HFFc6 (cell line): ENCODE measurements around the gene SLC2A4RG. TPM values are rescaled to one million over a fixed set of nuclear protein-coding genes. Genes with fewer than 3 reads are reported as not detected.

Experiments
- DNase-seq: peaks from one replicate; pipeline ENCODE4 v3.0.0-alpha.2; 2018
- H3K27ac Mint-ChIP-seq: 2 replicates; pipeline ENCODE4 v1.8.0; 2020; ENCODE audit warnings: mild to moderate bottlenecking, mixed read lengths
- H3K27me3 Mint-ChIP-seq: 2 replicates; pipeline ENCODE4 v1.8.0; 2021; ENCODE audit warnings: mild to moderate bottlenecking, moderate library complexity, mixed read lengths; ENCODE audit not compliant: insufficient read depth
- H3K36me3 Mint-ChIP-seq: 2 replicates; pipeline ENCODE4 v1.8.0; 2021; ENCODE audit warnings: low read depth, mixed read lengths
- H3K4me1 Mint-ChIP-seq: 2 replicates; pipeline ENCODE4 v1.8.0; 2020; ENCODE audit warnings: low read depth, mixed read lengths
- H3K4me3 Mint-ChIP-seq: 2 replicates; pipeline ENCODE4 v1.8.0; 2020; ENCODE audit warnings: mild to moderate bottlenecking, moderate library complexity, mixed read lengths
- H3K9me3 Mint-ChIP-seq: 2 replicates; pipeline ENCODE4 v1.8.0; 2020; ENCODE audit warnings: mild to moderate bottlenecking, mixed read lengths
- CTCF ChIP-seq: fragments of 200-600 bp; sonication (generic); IDR thresholded peaks from 2 replicates; pipeline ENCODE4 v1.5.0; 2021; ENCODE audit warnings: antibody characterized with exemption, mild to moderate bottlenecking
- total RNA-seq, 6 experiments: library from RNA; stranded (reverse); fragmentation: NEBNext Ultra II Directional; extraction: Animal tissue kit (Norgen Biotek cat#: 25700); gene quantifications; 2 replicates in 1 of 6; 3 replicates in 5 of 6; pipeline ENCODE4 v1.2.3, GENCODE V29; 2021

The SLC2A4RG gene
- total RNA-seq, 6 experiments from 2014 or later, result 89.6 to 122 (median 102) TPM

DNA sequence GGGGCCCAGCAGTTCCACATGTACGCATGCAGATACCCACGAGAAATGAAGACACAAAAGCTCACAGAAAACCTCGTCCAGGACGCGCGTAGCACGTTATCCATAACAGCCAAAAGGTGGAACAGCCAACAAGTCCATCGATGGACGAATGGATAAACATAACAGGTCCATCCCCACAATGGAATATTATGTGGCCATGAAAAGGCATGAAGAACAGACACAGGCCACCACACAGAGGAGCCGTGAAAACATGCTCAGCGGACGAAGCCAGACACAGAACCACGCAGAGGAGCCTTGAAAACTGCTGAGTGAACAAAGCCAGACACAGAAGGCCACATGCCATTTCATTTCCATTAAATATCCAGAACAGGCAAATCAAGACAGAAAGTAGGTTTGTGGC lies 38.0 kb downstream of the SLC2A4RG start:
- Mint-ChIP-seq H3K9me3 (no peaks in the 10 kb centered on the region), H3K4me3 (no peak overlapping the region), H3K27me3 (no peaks in the 10 kb centered on the region; the same call in none of the 2 replicates), H3K27ac (no peak overlapping the region), H3K4me1 (peaks cover 22% of the 10 kb centered on the region), H3K36me3 (no peaks in the 10 kb centered on the region)
- no peak for DNase-seq
- no peak for TF ChIP-seq CTCF

DNA sequence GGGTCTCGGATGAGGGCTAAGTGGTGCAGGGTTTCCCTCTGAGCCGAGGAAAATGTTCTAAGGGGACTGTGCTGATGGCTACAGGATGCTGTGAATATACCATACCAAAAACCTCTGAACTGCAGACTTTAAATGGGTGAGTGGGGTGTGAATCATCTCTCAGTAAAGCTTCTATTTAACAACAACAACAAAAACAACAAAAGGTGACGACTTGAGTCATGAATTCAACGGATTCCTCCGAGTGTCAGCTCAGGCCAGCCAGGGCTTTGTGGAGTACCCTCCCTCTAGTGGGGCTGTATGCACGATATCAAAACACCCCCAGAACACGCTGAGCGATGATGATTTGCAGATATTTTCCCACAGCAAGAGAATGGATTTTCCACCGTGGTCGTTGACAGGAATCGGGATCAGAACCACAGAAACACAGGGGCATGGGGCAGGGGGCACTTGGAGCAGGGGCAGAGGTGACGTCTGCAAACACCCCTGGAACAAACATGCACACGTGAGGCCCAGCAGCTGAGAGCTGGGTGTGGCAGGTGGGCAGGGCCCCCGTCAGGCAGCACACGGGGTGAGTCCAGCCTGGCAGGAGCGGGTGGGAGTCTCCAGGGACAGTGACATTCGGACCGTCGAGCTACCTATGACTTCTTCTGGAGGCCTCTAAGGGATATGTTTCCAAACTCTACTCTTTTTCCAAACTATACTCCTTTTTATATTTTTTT lies 38.6 kb downstream of the SLC2A4RG start:
- Mint-ChIP-seq H3K4me1 (peaks cover 16% of the 10 kb centered on the region), H3K36me3 (no peaks in the 10 kb centered on the region), H3K27me3 (no peaks in the 10 kb centered on the region; the same call in none of the 2 replicates), H3K27ac (no peak overlapping the region; the same call in 1 of the 2 replicates), H3K9me3 (no peaks in the 10 kb centered on the region), H3K4me3 (no peak overlapping the region)
- no peak for TF ChIP-seq CTCF
- peak; percentile 18 for DNase-seq

DNA sequence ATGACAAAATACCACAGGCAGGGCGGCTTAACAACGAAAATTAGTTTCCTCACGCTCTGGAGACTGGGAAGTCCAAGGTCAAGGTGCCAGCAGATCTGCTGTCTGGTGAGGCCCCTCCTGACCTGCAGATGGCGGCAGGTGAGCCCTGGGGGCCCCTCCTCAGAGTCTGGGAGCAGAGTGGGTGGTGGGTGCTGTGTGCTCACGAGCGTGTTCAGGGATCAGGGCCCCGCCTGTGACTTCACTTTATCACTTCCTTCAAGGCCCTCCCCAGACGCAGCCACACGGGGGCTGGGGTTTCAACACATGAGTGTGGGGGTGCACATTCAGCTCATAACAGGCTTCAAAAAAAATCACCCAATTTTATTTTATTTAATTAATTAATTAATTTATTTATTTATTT lies 39.3 kb downstream of the SLC2A4RG start:
- Mint-ChIP-seq H3K36me3 (no peaks in the 10 kb centered on the region), H3K27ac (no peak overlapping the region), H3K4me3 (no peak overlapping the region), H3K4me1 (peaks cover 15% of the 10 kb centered on the region), H3K9me3 (no peaks in the 10 kb centered on the region), H3K27me3 (no peaks in the 10 kb centered on the region; the same call in none of the 2 replicates)
- TF ChIP-seq CTCF, result 0 out of 2 replicates have a peak, but pooled peaks have one; percentile 16
- no peak for DNase-seq

- H3K36me3 Mint-ChIP-seq, result no peaks in the 10 kb centered on the region
- no peak for DNase-seq
- H3K4me3 Mint-ChIP-seq, result no peak overlapping the region
- no peaks in the 10 kb centered on the region; the same call in 1 of the 2 replicates for H3K27me3 Mint-ChIP-seq
- H3K9me3 Mint-ChIP-seq, result no peaks in the 10 kb centered on the region
- H3K27ac Mint-ChIP-seq, result no peak overlapping the region
- H3K4me1 Mint-ChIP-seq, result peaks cover 10% of the 10 kb centered on the region
- no peak for TF ChIP-seq CTCF
These were observed 41.6 kb downstream of the SLC2A4RG start for GRCh38 chr20:63781181-63781580.

- 0 out of 2 replicates have a peak, but pooled peaks have one; percentile 7 for TF ChIP-seq CTCF
- Mint-ChIP-seq H3K4me3 (no peak overlapping the region), H3K9me3 (no peaks in the 10 kb centered on the region), H3K4me1 (peaks cover 10% of the 10 kb centered on the region), H3K36me3 (no peaks in the 10 kb centered on the region), H3K27ac (no peak overlapping the region), H3K27me3 (no peaks in the 10 kb centered on the region; the same call in 1 of the 2 replicates)
- DNase-seq, result no peak
These were observed 42.5 kb downstream of the SLC2A4RG start for GRCh38 chr20:63782051-63782471.
